ENCODE results near the gene FRMD4B.

DNA sequence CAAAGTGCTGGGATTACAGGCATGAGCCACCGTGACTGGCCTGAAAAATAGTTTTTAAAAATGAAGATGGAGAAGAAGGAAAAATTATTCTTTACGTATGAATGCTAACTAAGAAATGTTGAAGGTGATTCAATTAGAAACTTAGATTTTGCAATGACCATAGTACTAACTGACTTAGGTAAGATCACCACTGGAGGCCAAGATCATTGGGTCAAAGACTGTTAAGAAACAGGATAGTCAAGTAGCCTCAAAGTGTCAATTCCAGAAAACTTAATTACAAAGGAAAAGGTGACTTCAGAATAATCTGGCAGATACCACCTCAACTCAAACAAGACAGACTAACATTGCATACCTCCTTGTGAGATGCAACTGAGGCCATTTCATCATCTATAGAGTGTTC is 119.3 kb downstream of the FRMD4B start:
- TF ChIP-seq POLR2A (IDR thresholded peaks at IDR 0.05) (no peak), EP300 (IDR thresholded peaks at IDR 0.05; ENCODE audit: low read depth) (no peak), POLR2AphosphoS5 (IDR thresholded peaks at IDR 0.05) (no peak)
- TF ChIP-seq, protein P1, sequence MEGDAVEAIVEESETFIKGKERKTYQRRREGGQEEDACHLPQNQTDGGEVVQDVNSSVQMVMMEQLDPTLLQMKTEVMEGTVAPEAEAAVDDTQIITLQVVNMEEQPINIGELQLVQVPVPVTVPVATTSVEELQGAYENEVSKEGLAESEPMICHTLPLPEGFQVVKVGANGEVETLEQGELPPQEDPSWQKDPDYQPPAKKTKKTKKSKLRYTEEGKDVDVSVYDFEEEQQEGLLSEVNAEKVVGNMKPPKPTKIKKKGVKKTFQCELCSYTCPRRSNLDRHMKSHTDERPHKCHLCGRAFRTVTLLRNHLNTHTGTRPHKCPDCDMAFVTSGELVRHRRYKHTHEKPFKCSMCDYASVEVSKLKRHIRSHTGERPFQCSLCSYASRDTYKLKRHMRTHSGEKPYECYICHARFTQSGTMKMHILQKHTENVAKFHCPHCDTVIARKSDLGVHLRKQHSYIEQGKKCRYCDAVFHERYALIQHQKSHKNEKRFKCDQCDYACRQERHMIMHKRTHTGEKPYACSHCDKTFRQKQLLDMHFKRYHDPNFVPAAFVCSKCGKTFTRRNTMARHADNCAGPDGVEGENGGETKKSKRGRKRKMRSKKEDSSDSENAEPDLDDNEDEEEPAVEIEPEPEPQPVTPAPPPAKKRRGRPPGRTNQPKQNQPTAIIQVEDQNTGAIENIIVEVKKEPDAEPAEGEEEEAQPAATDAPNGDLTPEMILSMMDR (IDR thresholded peaks at IDR 0.05) = no peak

All from transverse colon (tissue), 4 donors.